GM21423 (cell line): ENCODE data around the gene COL5A1.
"Not testable (repeated sequence)": the region's sequence is repeated elsewhere in the genome, so short reads cannot be mapped to it uniquely, and the experiment has no call there.

ENCODE experiments used
- ATAC-seq: cut with Tn5 transposase; IDR thresholded peaks from one replicate; pipeline ENCODE4 v1.9.1; 2021; ENCODE audit warnings: mild to moderate bottlenecking, moderate library complexity; ENCODE audit not compliant: unreplicated experiment

Gene COL5A1

GRCh38 chr9:134846187-134846586, 204.6 kb downstream of the COL5A1 start:
- ATAC-seq: no peak

DNA sequence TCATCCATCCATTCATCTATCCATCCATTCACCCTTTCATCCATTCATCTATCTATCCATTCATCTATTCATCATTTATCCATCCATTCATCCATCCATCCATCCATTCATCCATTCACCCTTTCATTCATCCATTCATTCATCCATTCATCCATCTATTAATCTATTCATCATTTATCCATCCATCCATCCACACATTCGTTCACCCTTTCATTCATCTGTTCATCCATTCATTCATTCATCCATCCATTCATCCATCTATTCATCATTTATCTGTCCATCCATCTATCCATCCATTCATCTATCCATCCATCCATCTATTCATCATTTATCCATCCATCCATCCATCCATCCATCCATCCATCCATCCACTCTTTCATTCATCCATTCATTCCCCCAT, 205.1 kb downstream of the COL5A1 start:
- ATAC-seq: no peak

DNA sequence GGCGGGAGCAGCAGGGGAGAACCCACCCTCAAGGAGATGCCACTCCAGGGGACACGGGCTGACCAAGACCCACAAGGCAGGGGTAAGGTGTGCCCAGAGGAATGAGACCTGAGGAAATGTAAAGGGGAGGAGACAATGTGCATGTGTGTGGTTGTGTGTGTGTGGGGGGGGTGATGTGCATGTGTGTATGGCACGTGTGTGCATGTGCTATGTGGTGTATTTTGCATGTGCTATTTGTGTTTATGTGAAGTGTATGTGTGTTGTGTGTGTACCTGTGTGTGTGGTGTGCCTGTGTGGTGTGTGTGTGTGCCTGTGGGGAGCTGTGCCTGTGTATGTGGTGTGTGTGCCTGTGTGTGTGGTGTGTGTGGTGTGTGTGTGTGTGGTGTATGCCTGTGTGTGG, 205.5 kb downstream of the COL5A1 start:
- ATAC-seq: no peak

GRCh38 chr9:134847752-134848432, 206.3 kb downstream of the COL5A1 start:
- no peak for ATAC-seq

DNA sequence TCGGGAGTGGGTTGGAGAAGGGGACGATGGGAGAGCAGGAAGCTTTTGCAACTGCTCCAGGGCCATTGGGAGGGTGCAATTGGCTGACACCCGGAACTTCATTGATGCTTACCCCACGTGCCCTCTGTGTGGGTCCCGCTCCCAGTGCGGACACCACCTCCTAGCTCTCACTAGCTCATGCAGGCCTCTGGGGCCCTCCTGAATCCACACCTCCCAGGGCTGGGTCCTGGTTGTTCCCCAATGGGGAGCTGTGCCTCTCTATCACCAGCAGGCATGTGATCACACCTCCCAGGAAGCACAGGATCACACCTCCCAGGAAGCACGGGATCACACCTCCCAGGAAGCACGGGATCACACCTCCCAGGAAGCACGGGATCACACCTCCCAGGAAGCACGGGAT, 206.9 kb downstream of the COL5A1 start:
- ATAC-seq: no peak

DNA sequence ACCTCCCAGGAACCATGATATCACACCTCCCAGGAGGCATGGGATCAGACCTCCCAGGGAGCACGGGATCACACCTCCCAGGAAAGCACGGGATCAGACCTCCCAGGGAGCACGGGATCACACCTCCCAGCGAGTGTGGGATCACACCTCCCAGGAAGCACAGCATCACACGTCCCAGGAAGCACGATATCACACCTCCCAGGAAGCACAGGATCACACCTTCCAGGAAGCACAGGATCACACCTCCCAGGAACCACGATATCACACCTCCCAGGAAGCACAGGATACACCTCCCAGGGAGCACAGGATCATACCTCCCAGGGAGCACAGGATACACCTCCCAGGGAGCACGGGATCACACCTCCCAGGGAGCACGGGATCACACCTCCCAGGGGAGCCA, 209.0 kb downstream of the COL5A1 start:
- no peak for ATAC-seq

DNA sequence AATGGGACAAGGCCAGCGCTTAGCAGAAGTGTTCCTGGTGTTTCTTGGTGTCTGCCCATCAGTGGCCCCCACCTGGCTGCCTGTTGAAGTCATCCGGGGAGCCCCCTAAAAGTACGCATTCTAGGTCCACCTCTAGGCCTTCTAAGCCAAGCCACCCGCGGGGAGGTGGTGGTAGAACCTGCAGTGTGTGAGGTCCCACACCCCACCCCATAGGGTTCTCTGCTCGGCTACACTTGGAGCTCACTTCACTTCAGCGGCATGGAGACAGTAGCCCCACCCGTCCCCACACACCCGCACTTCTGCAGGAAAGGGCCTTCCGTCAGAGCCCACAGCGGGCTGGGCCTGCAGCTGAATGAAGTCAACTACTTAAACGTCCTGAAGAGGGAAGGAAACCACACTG, 209.4 kb downstream of the COL5A1 start:
- no peak for ATAC-seq

DNA sequence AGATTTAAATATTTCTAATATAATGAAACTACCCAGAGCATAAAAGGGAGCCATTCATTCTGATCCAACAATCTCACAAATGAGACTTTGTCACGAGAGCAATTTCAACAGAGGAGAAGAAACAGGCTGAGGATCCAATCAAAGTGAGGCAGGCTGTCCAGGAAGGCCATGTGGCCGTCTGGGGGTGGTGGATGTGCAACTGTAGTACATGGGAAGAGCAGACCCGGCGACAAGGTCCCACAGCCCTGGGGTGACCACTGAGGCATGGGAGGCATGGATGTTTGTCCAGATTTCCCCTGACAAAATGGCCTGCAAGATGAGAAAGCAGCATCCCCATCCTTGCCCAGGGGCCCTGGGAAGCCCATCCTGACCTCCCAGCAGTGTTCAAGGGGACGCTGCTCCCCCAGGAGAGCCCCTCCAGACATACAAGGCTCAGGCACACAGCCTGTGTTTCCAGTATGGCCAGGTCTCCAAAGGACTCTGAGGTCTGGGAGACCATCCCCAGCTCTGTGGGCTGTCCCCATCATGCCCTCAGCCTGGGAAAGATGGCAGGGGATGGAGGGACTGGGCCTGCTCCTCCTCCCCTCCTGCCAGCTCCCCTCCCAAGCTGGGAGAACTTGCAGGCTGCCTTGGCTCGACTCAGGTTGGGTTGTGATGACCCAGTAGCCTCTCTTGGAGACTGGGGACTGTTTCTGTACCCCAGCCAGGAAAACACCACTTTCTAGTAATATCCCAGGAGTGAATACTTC, 211.5 kb downstream of the COL5A1 start:
- ATAC-seq: no peak

GRCh38 chr9:134853893-134854292, 212.3 kb downstream of the COL5A1 start:
- ATAC-seq: no peak

DNA sequence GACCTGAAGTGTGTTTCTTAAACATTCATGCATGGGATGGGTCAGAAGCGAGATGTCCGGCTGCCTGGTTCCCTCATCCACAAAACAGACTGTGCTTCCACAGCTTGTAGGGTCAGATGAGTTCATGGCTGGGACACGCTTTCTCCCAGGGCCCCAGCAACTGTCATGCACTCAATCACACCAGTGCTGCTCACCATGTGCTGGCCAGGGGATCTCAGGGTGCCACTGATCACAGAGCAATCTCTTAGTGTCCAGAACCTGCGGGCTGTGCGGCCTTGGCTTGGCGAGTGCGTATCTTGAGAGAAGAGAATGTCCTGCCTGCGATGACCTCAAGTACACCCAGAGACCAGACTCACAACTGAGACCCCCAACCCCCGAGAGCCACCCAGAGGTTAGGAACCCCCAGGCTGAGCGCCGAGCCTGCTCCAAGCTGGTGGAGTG, 213.0 kb downstream of the COL5A1 start:
- ATAC-seq: no peak

- no peak for ATAC-seq
Measured at GRCh38 chr9:134855231-134855899, 213.8 kb downstream of the COL5A1 start.

GRCh38 chr9:134855900-134856377, 214.3 kb downstream of the COL5A1 start:
- no peak for ATAC-seq

DNA sequence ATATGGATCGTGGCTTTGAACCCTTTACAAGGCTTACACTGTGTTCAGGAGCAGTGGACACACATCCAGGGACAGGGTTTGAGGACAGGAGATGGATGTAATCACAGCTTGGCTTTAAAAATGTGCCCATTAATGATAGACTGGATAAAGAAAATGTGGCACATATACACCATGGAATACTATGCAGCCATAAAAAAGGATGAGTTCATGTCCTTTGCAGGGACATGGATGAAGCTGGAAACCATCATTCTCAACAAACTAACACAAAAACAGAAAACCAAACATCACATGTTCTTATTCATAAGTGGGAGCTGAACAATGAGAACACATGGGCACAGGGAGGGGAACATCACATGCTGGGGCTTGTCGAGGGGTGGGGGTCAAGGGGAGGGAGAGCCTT, 215.8 kb downstream of the COL5A1 start:
- not testable (repeated sequence) for ATAC-seq

GRCh38 chr9:134858051-134858841, 216.6 kb downstream of the COL5A1 start:
- peak; percentile 76 for ATAC-seq

GRCh38 chr9:134860510-134860909, 218.9 kb downstream of the COL5A1 start:
- no peak for ATAC-seq

GRCh38 chr9:134861595-134862334, 220.2 kb downstream of the COL5A1 start:
- no peak for ATAC-seq

DNA sequence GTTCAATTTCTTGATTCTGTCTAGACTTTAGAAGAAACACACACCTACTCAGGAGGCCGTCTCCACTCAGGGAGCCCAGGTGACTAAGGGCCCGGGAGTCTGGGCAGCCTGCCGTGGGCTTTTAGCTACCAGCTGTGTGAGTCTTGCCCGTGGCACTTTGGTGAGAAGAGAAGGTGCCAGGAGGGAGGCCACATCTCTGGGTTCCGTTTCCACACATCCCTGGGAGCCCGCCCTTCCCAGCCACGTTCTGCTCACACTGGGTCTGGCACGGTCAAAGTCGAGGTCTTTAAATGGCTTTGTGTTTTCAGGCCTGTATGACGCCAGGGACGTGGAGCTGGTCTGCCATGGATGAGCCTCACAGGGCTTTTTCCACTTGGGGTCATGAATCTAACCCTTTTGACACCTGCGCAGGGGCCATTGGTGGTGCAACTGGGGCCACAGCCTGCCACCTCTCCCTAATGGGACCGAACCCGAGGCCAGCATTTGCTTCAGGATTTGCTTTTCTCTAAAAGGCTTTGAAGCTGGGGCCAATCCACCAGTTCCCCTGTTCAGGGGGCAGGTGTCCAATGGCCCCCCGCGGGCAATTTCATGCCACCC, 221.8 kb downstream of the COL5A1 start:
- no peak for ATAC-seq

- no peak for ATAC-seq
Measured at GRCh38 chr9:134863941-134864820, 222.6 kb downstream of the COL5A1 start.

GRCh38 chr9:134864821-134865190, 223.2 kb downstream of the COL5A1 start:
- ATAC-seq: no peak
